ENCODE measurements around the gene SEC24C. TPM values are rescaled to one million over a fixed set of nuclear protein-coding genes. Genes with fewer than 3 reads are reported as not detected.

The SEC24C gene
- total RNA-seq, 1 donor = 54.0 TPM

GRCh38 chr10:73801253-73801590 is 57.0 kb downstream of the SEC24C start:
- H3K4me3 ChIP-seq (ENCODE audit: low read depth, low read length) = no peak overlapping the region
- no peak for DNase-seq (ENCODE audit: low read depth)
- no peak for TF ChIP-seq CTCF (IDR thresholded peaks at IDR 0.05; ENCODE audit: insufficient read depth, low read depth, low read length)

- no peak for TF ChIP-seq CTCF (IDR thresholded peaks at IDR 0.05; ENCODE audit: insufficient read depth, low read depth, low read length)
- no peak for DNase-seq (ENCODE audit: low read depth)
These were observed 58.3 kb downstream of the SEC24C start for GRCh38 chr10:73802276-73802991.

GRCh38 chr10:73803680-73804286 is 59.6 kb downstream of the SEC24C start:
- TF ChIP-seq CTCF (IDR thresholded peaks at IDR 0.05; ENCODE audit: insufficient read depth, low read depth, low read length) = no peak
- no peak for DNase-seq (ENCODE audit: low read depth)
- H3K4me3 ChIP-seq (ENCODE audit: low read depth, low read length) = no peak overlapping the region

More at GRCh38 chr10:73802276-73802991, 58.3 kb downstream of the SEC24C start:
- H3K4me3 ChIP-seq (ENCODE audit: low read depth, low read length) = no peak overlapping the region

- no peak for TF ChIP-seq CTCF (IDR thresholded peaks at IDR 0.05; ENCODE audit: insufficient read depth, low read depth, low read length)
- DNase-seq (ENCODE audit: low read depth) = no peak
- H3K4me3 ChIP-seq (ENCODE audit: low read depth, low read length) = no peak overlapping the region
These were observed 62.2 kb downstream of the SEC24C start for GRCh38 chr10:73806176-73806950.

GRCh38 chr10:73807471-73807870 is 63.3 kb downstream of the SEC24C start:
- no peak for TF ChIP-seq CTCF (IDR thresholded peaks at IDR 0.05; ENCODE audit: insufficient read depth, low read depth, low read length)
- H3K4me3 ChIP-seq (ENCODE audit: low read depth, low read length) = no peak overlapping the region
- no peak for DNase-seq (ENCODE audit: low read depth)

GRCh38 chr10:73808021-73808815 is 64.0 kb downstream of the SEC24C start:
- no peak for DNase-seq (ENCODE audit: low read depth)
- no peak for TF ChIP-seq CTCF (IDR thresholded peaks at IDR 0.05; ENCODE audit: insufficient read depth, low read depth, low read length)
- no peak overlapping the region for H3K4me3 ChIP-seq (ENCODE audit: low read depth, low read length)
